Subcutaneous abdominal adipose tissue (tissue), 5 donors: ENCODE data around the gene TMEM116.

Experiments used
- H3K27ac ChIP-seq: one replicate; pipeline ENCODE4 v1.7.0; 2013; ENCODE audit warnings: low read depth, mild to moderate bottlenecking, inconsistent platforms, low read length, moderate library complexity
- H3K27me3 ChIP-seq, 5 donors: one replicate each; pipeline ENCODE4 v1.7.0; 2013; ENCODE audit warnings: low read length in 5 of 5, inconsistent platforms in 1 of 5; ENCODE audit not compliant: control insufficient read depth in 5 of 5, insufficient read depth in 4 of 5
- H3K36me3 ChIP-seq, 5 donors: one replicate each; pipeline ENCODE4 v1.7.0; 2013; ENCODE audit warnings: low read length in 5 of 5; ENCODE audit not compliant: control insufficient read depth in 5 of 5, insufficient read depth in 5 of 5
- H3K4me1 ChIP-seq, 5 donors: one replicate each; pipeline ENCODE4 v1.7.0; 2013; ENCODE audit warnings: low read length in 5 of 5, mild to moderate bottlenecking in 3 of 5, moderate library complexity in 1 of 5; ENCODE audit not compliant: control insufficient read depth in 5 of 5, insufficient read depth in 5 of 5
- H3K4me3 ChIP-seq, 5 donors: one replicate each; pipeline ENCODE4 v1.7.0; 2013; ENCODE audit warnings: low read length in 5 of 5, low read depth in 1 of 5
- H3K9ac ChIP-seq, 5 donors: one replicate each; pipeline ENCODE4 v1.7.0; 2013; ENCODE audit warnings: low read length in 5 of 5, mild to moderate bottlenecking in 4 of 5, moderate library complexity in 3 of 5
- H3K9me3 ChIP-seq, 5 donors: one replicate each; pipeline ENCODE4 v1.7.0; 2013; ENCODE audit warnings: low read length in 5 of 5; ENCODE audit not compliant: control insufficient read depth in 5 of 5
- donor health status: healthy.
- donor health status: healthy.
- donor health status: healthy.
- donor health status: healthy.
- donor health status: healthy.

The TMEM116 gene

GRCh38 chr12:112023759-112024396, 10.9 kb upstream of the TMEM116 start:
- H3K4me1 ChIP-seq = peaks cover 0 to 4% (median 0%) of the 10 kb centered on the region in 5 donors
- no peaks in the 10 kb centered on the region for H3K27me3 ChIP-seq
- no peak overlapping the region for H3K27ac ChIP-seq
- no peaks in the 10 kb centered on the region for H3K9me3 ChIP-seq
- peaks cover 17 to 66% (median 51%) of the 10 kb centered on the region in 5 donors for H3K36me3 ChIP-seq
- no peak overlapping the region for H3K9ac ChIP-seq
- no peak overlapping the region for H3K4me3 ChIP-seq

- H3K27me3 ChIP-seq = no peaks in the 10 kb centered on the region
- peaks cover 12 to 64% (median 44%) of the 10 kb centered on the region in 5 donors for H3K36me3 ChIP-seq
- H3K4me1 ChIP-seq = peaks cover 0 to 4% (median 0%) of the 10 kb centered on the region in 5 donors
- no peak overlapping the region for H3K27ac ChIP-seq
- H3K9me3 ChIP-seq = no peaks in the 10 kb centered on the region
- no peak overlapping the region for H3K9ac ChIP-seq
- no peak overlapping the region for H3K4me3 ChIP-seq
Observed at GRCh38 chr12:112022241-112023016, 9.5 kb upstream of the TMEM116 start.

- Histone ChIP-seq H3K27ac (no peak overlapping the region), H3K36me3 (peaks cover 21 to 69% (median 43%) of the 10 kb centered on the region in 5 donors), H3K9ac (no peak overlapping the region)
Observed at GRCh38 chr12:112020947-112021457, 8.0 kb upstream of the TMEM116 start.

GRCh38 chr12:112018571-112019237, 5.7 kb upstream of the TMEM116 start:
- no peaks in the 10 kb centered on the region for H3K9me3 ChIP-seq
- no peak overlapping the region for H3K4me3 ChIP-seq
- H3K9ac ChIP-seq = peak overlapping the region in 1 of 5 donors; percentile 23
- H3K27ac ChIP-seq = no peak overlapping the region
- peaks cover 3 to 17% (median 10%) of the 10 kb centered on the region in 5 donors for H3K4me1 ChIP-seq
- H3K36me3 ChIP-seq = peaks cover 18 to 59% (median 36%) of the 10 kb centered on the region in 5 donors
- no peaks in the 10 kb centered on the region for H3K27me3 ChIP-seq

More at GRCh38 chr12:112020947-112021457, 8.0 kb upstream of the TMEM116 start:
- Histone ChIP-seq H3K4me3 (no peak overlapping the region), H3K27me3 (no peaks in the 10 kb centered on the region), H3K4me1 (peaks cover 0 to under 1% (median 0%) of the 10 kb centered on the region in 5 donors), H3K9me3 (no peaks in the 10 kb centered on the region)

GRCh38 chr12:112017041-112017440, 4.1 kb upstream of the TMEM116 start:
- Histone ChIP-seq H3K4me1 (peaks cover 3 to 29% (median 20%) of the 10 kb centered on the region in 5 donors), H3K9me3 (no peaks in the 10 kb centered on the region), H3K27ac (no peak overlapping the region), H3K9ac (no peak overlapping the region), H3K36me3 (peaks cover 9 to 43% (median 23%) of the 10 kb centered on the region in 5 donors), H3K4me3 (no peak overlapping the region), H3K27me3 (no peaks in the 10 kb centered on the region)

GRCh38 chr12:112015938-112016337, 3.0 kb upstream of the TMEM116 start:
- Histone ChIP-seq H3K36me3 (peaks cover 9 to 34% (median 16%) of the 10 kb centered on the region in 5 donors), H3K27me3 (no peaks in the 10 kb centered on the region), H3K27ac (no peak overlapping the region), H3K9me3 (no peaks in the 10 kb centered on the region), H3K9ac (no peak overlapping the region), H3K4me1 (peaks cover 3 to 36% (median 28%) of the 10 kb centered on the region in 5 donors), H3K4me3 (no peak overlapping the region)

GRCh38 chr12:112013601-112014402, 837 bp upstream of the TMEM116 start:
- Histone ChIP-seq H3K36me3 (peaks cover 0 to 14% (median 5%) of the 10 kb centered on the region in 5 donors), H3K27me3 (no peaks in the 10 kb centered on the region), H3K4me3 (peak overlapping the region; percentile 83 to 97 (median 92)), H3K27ac (peak overlapping the region; percentile 94), H3K4me1 (peaks cover 3 to 36% (median 28%) of the 10 kb centered on the region in 5 donors), H3K9me3 (no peaks in the 10 kb centered on the region), H3K9ac (peak overlapping the region; percentile 68 to 89 (median 86))

GRCh38 chr12:112011685-112012084, 1.3 kb downstream of the TMEM116 start:
- Histone ChIP-seq H3K4me3 (peak overlapping the region; percentile 79 to 97 (median 94)), H3K9ac (peak overlapping the region in 1 of 5 donors; percentile 87), H3K9me3 (no peaks in the 10 kb centered on the region), H3K27me3 (no peaks in the 10 kb centered on the region), H3K36me3 (peaks cover 0 to 6% (median 0%) of the 10 kb centered on the region in 5 donors), H3K27ac (no peak overlapping the region), H3K4me1 (peaks cover 3 to 36% (median 28%) of the 10 kb centered on the region in 5 donors)
